HG03108 (cell line): ENCODE results near the gene DFFA.
"Not testable (repeated sequence)": the region's sequence is repeated elsewhere in the genome, so short reads cannot be mapped to it uniquely, and the experiment has no call there.

Source experiments
- ATAC-seq: cut with Tn5 transposase; IDR thresholded peaks from one replicate; pipeline ENCODE4 v1.9.1; 2021; ENCODE audit warnings: moderate library complexity; ENCODE audit not compliant: unreplicated experiment

Gene DFFA

GRCh38 chr1:10470043-10470442, 2.3 kb downstream of the DFFA start:
- no peak for ATAC-seq

GRCh38 chr1:10467078-10467477, 5.3 kb downstream of the DFFA start:
- no peak for ATAC-seq

GRCh38 chr1:10459184-10459583, 13.1 kb downstream of the DFFA start:
- no peak for ATAC-seq

GRCh38 chr1:10457875-10458274, 14.5 kb downstream of the DFFA start:
- ATAC-seq: no peak

- not testable (repeated sequence) for ATAC-seq
Measured at GRCh38 chr1:10457462-10457861, 14.9 kb downstream of the DFFA start.

GRCh38 chr1:10456661-10457060, 15.7 kb downstream of the DFFA start:
- ATAC-seq: no peak

- ATAC-seq: no peak
Measured at GRCh38 chr1:10456048-10456447, 16.3 kb downstream of the DFFA start.

GRCh38 chr1:10451287-10451686, 21.0 kb downstream of the DFFA start:
- no peak for ATAC-seq

GRCh38 chr1:10450836-10451235, 21.5 kb downstream of the DFFA start:
- ATAC-seq: no peak

GRCh38 chr1:10450156-10450814, 22.0 kb downstream of the DFFA start:
- no peak for ATAC-seq

GRCh38 chr1:10449751-10450150, 22.6 kb downstream of the DFFA start, which contains the start of gene CORT:
Gene CORT (plus strand): TSS chr1:10450031. CDS start chr1:10450224, 193 bp downstream.
- ATAC-seq: no peak

GRCh38 chr1:10446790-10447422, 25.4 kb downstream of the DFFA start:
- no peak for ATAC-seq

GRCh38 chr1:10444795-10445397, 27.4 kb downstream of the DFFA start:
- no peak for ATAC-seq

GRCh38 chr1:10444248-10444647, 28.1 kb downstream of the DFFA start:
- ATAC-seq: no peak

GRCh38 chr1:10440794-10441193, 31.5 kb downstream of the DFFA start:
- ATAC-seq: no peak

GRCh38 chr1:10440305-10440704, 32.0 kb downstream of the DFFA start:
- no peak for ATAC-seq

- no peak for ATAC-seq
Measured at GRCh38 chr1:10438677-10439163, 33.6 kb downstream of the DFFA start.

- no peak for ATAC-seq
Measured at GRCh38 chr1:10437052-10437451, 35.3 kb downstream of the DFFA start.

- ATAC-seq: no peak
Measured at GRCh38 chr1:10434590-10434989, 37.7 kb downstream of the DFFA start.

- no peak for ATAC-seq
Measured at GRCh38 chr1:10433790-10434189, 38.5 kb downstream of the DFFA start.

- ATAC-seq: no peak
Measured at GRCh38 chr1:10432910-10433700, 39.2 kb downstream of the DFFA start.
